Fibroblast of skin of back (primary cell): ENCODE data around the gene VAC14.

ENCODE experiments used
- DNase-seq: peaks from one replicate; pipeline ENCODE4 v3.0.0-alpha.2; 2013

VAC14 gene

GRCh38 chr16:70638814-70639792 lies 161.9 kb downstream of the VAC14 start:
- DNase-seq = peak; percentile 75
